ENCODE measurements around the gene IFT81.
"Not testable (repeated sequence)": the region's sequence is repeated elsewhere in the genome, so short reads cannot be mapped to it uniquely, and the experiment has no call there.

Gene IFT81, protein sequence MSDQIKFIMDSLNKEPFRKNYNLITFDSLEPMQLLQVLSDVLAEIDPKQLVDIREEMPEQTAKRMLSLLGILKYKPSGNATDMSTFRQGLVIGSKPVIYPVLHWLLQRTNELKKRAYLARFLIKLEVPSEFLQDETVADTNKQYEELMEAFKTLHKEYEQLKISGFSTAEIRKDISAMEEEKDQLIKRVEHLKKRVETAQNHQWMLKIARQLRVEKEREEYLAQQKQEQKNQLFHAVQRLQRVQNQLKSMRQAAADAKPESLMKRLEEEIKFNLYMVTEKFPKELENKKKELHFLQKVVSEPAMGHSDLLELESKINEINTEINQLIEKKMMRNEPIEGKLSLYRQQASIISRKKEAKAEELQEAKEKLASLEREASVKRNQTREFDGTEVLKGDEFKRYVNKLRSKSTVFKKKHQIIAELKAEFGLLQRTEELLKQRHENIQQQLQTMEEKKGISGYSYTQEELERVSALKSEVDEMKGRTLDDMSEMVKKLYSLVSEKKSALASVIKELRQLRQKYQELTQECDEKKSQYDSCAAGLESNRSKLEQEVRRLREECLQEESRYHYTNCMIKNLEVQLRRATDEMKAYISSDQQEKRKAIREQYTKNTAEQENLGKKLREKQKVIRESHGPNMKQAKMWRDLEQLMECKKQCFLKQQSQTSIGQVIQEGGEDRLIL

GRCh38 chr12:110124269-110124995 lies at the start of gene IFT81:
IFT81 (plus strand) TSS chr12:110124357; CDS start chr12:110127381, 3,024 bp downstream.
- peak; percentile 96 for DNase-seq

DNA sequence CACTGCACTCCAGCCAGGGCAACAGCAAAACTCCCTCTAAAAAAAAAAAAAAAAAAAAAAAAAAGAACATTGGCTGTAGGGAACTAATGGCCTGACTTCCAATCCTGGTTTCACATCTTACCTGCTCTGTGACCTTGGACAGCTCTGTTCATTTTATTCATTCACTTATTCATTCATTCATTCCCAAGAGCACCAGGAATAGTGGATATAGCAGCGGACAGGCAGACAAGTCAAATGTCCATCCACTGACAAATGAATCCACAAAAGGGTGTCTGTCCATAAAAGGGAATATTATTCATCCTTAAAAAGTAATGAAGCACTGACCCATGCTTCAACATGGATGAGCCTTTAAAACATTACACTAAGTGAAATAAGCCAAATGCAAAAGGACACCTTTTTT lies 48.3 kb upstream of the IFT81 start:
- DNase-seq: no peak

GRCh38 chr12:110077800-110078199 lies 46.4 kb upstream of the IFT81 start:
- no peak for DNase-seq

- DNase-seq: peak; percentile 82
These were observed 44.4 kb upstream of the IFT81 start for GRCh38 chr12:110079477-110080400.

GRCh38 chr12:110080410-110080809 lies 43.7 kb upstream of the IFT81 start:
- DNase-seq: no peak

DNA sequence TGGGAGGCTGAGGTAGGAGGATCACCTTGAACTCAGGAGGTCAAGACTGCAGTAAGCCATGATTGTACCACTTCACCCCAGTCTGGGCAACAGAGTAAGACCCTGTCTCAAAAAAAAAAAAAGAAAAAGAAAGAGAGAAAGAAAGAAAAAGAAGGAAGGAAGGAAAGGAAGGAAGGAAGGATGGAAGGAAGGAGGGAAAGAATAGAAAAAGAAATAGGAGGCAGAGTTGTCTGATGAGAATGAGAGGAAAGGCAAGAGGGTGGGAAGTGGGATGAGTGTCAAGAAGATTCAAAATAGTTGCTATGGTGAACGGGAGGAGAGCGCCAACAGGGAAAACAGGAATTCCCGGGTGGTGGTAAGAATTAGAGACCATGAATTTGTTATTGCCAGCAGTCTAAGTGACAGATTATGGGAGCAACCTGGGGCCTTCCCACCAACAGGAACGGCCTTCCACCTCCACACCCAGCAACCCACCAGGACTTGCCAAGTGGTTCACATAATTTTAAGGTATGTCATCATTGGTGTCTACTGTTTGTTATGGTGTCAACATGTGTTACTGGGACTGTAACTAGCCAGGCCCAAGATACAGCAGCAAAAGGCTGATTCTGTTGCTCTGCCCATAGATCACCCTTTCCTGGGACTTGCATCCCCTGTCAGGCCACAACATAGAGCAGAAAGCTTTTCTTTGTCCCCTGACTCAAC lies 39.7 kb upstream of the IFT81 start:
- no peak for DNase-seq

DNA sequence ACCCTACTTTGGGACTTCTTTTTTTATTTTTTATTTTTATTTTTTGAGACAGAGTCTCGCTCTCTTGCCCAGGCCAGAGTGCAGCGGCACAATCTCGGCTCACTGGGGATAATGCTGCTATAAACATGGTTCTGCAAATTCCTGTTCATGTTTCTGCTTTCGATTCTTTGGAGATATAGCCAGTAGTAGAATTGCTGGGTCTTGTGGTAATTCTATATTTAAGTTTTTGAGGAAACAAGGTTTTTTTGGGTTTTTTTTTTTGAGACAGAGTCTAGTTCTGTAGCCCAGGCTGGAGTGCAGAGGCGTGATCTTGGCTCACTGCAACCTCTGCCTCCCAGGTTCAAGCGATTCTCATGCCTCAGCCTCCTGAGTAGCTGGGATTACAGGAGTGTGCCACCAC lies 35.9 kb upstream of the IFT81 start:
- DNase-seq: not testable (repeated sequence)

DNA sequence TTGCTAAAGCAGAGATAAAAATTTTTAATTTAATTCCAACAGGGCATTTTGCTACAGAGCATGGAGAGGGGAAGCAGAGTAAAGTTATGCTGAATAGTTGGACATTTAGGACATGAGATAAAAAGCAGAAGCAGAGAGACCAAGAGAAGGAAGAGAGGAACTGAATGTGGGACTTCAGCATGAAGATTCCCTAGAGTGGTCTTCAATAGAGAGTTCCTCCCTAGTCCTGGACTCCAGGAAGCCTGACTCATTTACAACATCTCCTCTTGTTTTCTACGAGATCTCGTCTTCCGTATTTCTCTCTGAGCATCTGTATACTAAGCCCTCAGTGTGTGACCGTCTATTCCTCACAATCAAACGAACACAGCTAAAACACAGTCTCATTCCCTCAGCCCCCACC lies 35.2 kb upstream of the IFT81 start:
- no peak for DNase-seq

DNA sequence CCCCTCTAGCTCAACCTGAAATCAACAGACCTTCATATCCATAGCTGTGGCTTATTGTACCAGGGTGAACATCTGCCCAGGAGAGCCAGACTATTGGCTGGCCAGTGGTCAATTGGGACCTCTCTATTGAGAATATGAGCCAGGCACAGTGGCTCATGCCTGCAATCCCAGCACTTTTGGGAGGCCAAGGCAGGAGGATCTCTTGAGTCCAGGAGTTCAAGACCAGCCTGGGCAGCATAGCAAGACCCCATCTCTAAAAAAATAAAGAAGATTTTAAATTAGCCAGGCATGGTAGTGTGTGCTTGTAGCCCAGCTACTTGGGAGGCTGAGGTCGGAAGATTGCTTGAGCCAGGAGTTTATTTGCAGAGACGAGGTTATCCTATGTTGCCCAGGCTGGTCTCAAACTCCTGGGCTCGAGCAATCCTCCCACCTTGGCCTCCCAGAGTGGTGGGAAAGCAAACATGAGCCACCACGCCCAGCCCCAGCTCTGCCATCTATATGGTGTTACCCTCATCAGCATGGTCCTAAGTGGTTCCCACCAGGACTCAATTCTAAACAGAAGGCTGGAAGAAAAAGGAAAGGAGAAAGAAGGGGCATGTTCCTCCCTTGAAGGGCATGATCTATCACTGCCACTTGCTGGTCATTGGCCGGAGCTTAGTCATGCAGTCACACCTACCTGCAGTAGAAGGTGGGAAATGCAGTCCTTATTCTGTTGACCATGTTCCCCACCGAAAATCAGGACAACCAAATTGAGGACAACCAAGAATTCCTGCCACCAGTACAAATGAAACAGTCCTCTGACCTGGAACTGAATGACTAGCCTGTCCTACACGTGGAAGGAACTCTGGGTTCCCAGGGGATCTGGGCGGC lies 33.7 kb upstream of the IFT81 start:
- no peak for DNase-seq

DNA sequence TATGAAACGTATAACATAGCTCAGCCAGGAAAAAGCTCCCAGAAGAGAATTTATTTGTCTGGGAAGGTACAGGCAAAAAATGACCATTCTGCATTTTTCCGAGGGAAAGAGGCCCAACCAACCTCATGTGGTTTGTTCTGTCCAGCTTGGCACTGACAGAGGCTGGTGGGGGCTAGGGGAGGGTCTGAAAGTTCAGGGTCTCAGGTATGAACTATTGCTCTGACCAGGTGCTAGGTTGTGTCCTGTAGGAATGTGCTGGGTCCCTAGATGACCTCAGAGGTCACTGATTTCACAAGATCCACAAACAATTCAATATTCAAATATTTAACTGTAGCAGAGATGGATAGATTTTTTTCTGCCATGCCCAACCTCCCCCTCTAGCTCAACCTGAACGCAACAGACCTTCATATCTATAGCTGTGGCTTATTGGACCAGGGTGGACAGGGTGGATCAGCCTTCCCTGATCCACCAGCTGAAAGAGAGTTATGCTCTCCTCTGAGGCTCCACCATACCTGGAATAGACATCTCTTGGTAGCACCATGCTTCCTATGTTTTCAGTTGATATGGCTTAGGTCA lies 32.9 kb upstream of the IFT81 start:
- no peak for DNase-seq

DNA sequence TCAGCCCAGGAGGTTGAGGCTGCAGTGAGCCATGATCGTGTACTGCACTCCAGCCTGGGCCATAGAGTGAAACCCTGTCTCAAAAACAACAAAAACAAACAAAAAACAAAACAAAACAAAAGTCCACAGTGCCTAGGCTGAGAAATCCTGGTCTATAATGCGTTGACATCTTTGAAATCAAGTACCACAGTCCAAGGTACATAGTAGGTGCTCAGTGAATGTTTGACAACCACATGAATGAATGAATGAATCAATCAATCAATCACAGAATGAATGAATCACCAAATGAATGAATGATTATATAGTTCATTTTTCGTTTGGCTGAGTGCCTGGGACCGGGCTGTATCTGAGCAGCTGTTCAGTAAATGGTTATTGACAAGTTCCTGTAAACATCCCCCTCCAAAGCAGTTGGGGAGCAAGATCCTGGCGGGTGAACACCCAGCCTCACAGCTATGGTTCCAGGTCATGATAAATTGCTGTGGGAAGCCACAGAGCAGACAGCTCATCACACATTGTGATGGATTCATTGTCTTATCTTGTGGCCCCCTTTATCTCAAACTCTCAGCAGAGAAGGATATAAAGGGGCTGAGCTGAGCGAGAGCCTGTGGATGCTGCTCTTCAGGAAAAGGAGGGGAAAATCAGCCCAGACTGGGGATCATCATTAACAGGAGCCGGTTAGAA lies 30.4 kb upstream of the IFT81 start:
- DNase-seq: no peak

- DNase-seq: peak; percentile 71
These were observed 23.7 kb upstream of the IFT81 start for GRCh38 chr12:110100315-110100970.

GRCh38 chr12:110102255-110102654 lies 21.9 kb upstream of the IFT81 start:
- peak; percentile 69 for DNase-seq

GRCh38 chr12:110104188-110105094 lies 19.7 kb upstream of the IFT81 start:
- peak; percentile 7 for DNase-seq

DNA sequence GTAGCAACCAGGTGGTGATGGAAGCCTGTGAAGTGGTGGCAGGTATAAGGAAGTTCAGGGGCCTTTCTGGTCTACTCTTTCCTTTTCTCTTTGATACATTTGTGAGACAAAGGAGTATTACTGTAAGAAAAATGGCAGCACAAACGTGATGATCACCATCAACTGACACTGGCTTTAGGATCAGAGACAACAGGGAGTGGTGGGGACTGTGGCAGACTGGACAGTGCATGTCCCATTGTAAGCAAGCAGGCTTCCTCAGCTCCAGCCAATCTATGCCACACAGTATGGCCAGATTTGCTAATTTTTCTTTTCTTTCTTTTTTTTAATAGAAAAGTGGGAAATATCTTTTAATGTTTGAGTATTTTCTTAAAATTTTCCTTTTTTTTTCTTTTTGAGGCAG lies 19.0 kb upstream of the IFT81 start:
- DNase-seq: no peak

GRCh38 chr12:110105986-110106385 lies 18.2 kb upstream of the IFT81 start:
- no peak for DNase-seq

- DNase-seq: no peak
These were observed 16.5 kb upstream of the IFT81 start for GRCh38 chr12:110107369-110108281.

Data from activated CD4-positive, alpha-beta T cell treated with anti-CD3 and anti-CD28 coated beads for 48 hours (primary cell).